Measurements from ENCODE around the gene WWOX. TPM values are rescaled to one million over a fixed set of nuclear protein-coding genes. Genes with fewer than 3 reads are reported as not detected.

Gene WWOX
- total and polyA plus RNA-seq, 2 of the 4 experiments (the other 2 are of a cell fraction), result 2.7 to 5.4 TPM

DNA sequence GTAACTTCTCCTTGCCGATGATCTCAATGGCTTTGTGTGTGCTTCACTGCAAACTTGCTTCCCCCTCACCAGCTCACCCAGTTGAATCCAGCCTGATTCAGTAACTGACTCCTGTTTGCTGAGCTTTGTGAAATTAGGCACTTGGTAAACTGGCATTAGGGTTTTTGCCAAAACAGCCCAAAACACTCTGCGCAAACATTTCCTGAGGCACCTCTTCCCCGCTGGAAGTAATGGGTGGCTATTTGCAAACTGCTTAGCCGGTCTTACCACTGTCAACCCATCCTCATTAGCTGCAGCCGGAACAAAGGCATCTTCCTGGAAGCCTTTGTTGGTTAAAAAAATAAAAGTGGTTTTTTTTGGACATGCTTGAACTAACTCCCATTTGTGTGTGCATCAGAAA, 1147.9 kb downstream of the WWOX start:
- H2BK120ac ChIP-seq (ENCODE audit: low read depth, low read length), result no peak overlapping the region
- H2AFZ ChIP-seq (replicated peaks; ENCODE audit: low read length, poor library complexity), result no peak overlapping the region
- H3K79me1 ChIP-seq (ENCODE audit: low read depth in 1 of 2, low read length in 2 of 2), result no peaks in the 10 kb centered on the region
- H2BK5ac ChIP-seq (ENCODE audit: low read depth, low read length, poor library complexity, severe bottlenecking), result no peak overlapping the region
- no peak overlapping the region for H2BK15ac ChIP-seq (ENCODE audit: low read depth, low read length)
- H3K18ac ChIP-seq (ENCODE audit: low read depth, low read length), result no peak overlapping the region
- no peak overlapping the region for H3K23ac ChIP-seq (ENCODE audit: low read depth, low read length)
- no peak overlapping the region for H2BK20ac ChIP-seq (ENCODE audit: low read depth, low read length)
- no peak overlapping the region for H3K56ac ChIP-seq (ENCODE audit: extremely low read depth, insufficient read depth, low read length)
- no peak overlapping the region for H3K14ac ChIP-seq (replicated peaks; ENCODE audit: low read depth, low read length)
- H3K9me3 ChIP-seq (ENCODE audit: control insufficient read depth, insufficient read depth, low read length), result peaks cover 6% of the 10 kb centered on the region; the same call in 1 of the 2 replicates
- no peaks in the 10 kb centered on the region for H3K9me1 ChIP-seq (ENCODE audit: insufficient read depth, low read length)
- H2AK9ac ChIP-seq (replicated peaks; ENCODE audit: low read depth, low read length, poor library complexity), result no peak overlapping the region
- no peaks in the 10 kb centered on the region for H3K36me3 ChIP-seq (ENCODE audit: control insufficient read depth, insufficient read depth, low read length)
- H4K8ac ChIP-seq (ENCODE audit: low read depth in 2 of 2, low read length in 2 of 2), result no peak overlapping the region
- H2AK5ac ChIP-seq (ENCODE audit: low read depth, low read length), result no peak overlapping the region
- no peak overlapping the region for H3K4me3 ChIP-seq (ENCODE audit: insufficient read depth, low read depth, low read length)
- no peaks in the 10 kb centered on the region for H3K4me1 ChIP-seq (ENCODE audit: control insufficient read depth, insufficient read depth, low read length)
- no peak overlapping the region for H3K9ac ChIP-seq (ENCODE audit: low read depth, low read length)
- no CpG with 5 or more reads among the region's 5 CpGs for WGBS, 2 experiments (ENCODE audit: extremely low coverage in 2 of 2, insufficient read length in 1 of 2)
- no TSS peak for BruUV-seq (replicated peaks)
- no peak overlapping the region for H3K4me2 ChIP-seq (ENCODE audit: low read depth, low read length)
- no peak overlapping the region for H3K27ac ChIP-seq (ENCODE audit: insufficient read depth, low read length)
- intact Hi-C loops (cut with micrococcal nuclease) (no loop called here), dilution Hi-C loops (cut with HindIII; ENCODE audit: low sequenced_read_pairs, unreplicated experiment) (no loop called here), in situ Hi-C loops (cut with MboI; ENCODE audit: low sequenced_read_pairs) (no loop called here)
- H4K20me1 ChIP-seq (ENCODE audit: insufficient read depth, low read length), result no peaks in the 10 kb centered on the region
- DNase-seq, result no peak
- TF ChIP-seq MAZ (IDR thresholded peaks at IDR 0.05; ENCODE audit: borderline replicate concordance, low read depth, low read length) (no peak), CHD1 (IDR thresholded peaks at IDR 0.05; ENCODE audit: low read depth, low read length) (no peak), RAD21 (IDR thresholded peaks at IDR 0.05; ENCODE audit: low read length) (no peak), MXI1 (IDR thresholded peaks at IDR 0.05; ENCODE audit: borderline replicate concordance, low read depth, low read length) (no peak), NFE2L2 (IDR thresholded peaks at IDR 0.05; ENCODE audit: low read depth, low read length) (no peak), FOS (IDR thresholded peaks at IDR 0.05; ENCODE audit: low read depth, low read length) (no peak), CEBPB (IDR thresholded peaks at IDR 0.05; ENCODE audit: low read depth, low read length) (no peak), SMC3 (IDR thresholded peaks at IDR 0.05; ENCODE audit: low read depth, low read length) (no peak), BHLHE40 (IDR thresholded peaks at IDR 0.05; ENCODE audit: low read depth, low read length) (no peak), POLR2A (IDR thresholded peaks at IDR 0.05; ENCODE audit: low read depth, low read length) (no peak), MAFK (IDR thresholded peaks at IDR 0.05; ENCODE audit: low read depth, low read length) (no peak), RFX5 (IDR thresholded peaks at IDR 0.05; ENCODE audit: low read depth, low read length) (no peak), RCOR1 (IDR thresholded peaks at IDR 0.05; ENCODE audit: insufficient replicate concordance, low read length) (no peak)
- TF ChIP-seq, protein P1, sequence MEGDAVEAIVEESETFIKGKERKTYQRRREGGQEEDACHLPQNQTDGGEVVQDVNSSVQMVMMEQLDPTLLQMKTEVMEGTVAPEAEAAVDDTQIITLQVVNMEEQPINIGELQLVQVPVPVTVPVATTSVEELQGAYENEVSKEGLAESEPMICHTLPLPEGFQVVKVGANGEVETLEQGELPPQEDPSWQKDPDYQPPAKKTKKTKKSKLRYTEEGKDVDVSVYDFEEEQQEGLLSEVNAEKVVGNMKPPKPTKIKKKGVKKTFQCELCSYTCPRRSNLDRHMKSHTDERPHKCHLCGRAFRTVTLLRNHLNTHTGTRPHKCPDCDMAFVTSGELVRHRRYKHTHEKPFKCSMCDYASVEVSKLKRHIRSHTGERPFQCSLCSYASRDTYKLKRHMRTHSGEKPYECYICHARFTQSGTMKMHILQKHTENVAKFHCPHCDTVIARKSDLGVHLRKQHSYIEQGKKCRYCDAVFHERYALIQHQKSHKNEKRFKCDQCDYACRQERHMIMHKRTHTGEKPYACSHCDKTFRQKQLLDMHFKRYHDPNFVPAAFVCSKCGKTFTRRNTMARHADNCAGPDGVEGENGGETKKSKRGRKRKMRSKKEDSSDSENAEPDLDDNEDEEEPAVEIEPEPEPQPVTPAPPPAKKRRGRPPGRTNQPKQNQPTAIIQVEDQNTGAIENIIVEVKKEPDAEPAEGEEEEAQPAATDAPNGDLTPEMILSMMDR (conservative IDR thresholded peaks at IDR 0.05; ENCODE audit: low read depth, low read length), result no peak
- TF ChIP-seq, protein P2, sequence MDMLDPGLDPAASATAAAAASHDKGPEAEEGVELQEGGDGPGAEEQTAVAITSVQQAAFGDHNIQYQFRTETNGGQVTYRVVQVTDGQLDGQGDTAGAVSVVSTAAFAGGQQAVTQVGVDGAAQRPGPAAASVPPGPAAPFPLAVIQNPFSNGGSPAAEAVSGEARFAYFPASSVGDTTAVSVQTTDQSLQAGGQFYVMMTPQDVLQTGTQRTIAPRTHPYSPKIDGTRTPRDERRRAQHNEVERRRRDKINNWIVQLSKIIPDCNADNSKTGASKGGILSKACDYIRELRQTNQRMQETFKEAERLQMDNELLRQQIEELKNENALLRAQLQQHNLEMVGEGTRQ (IDR thresholded peaks at IDR 0.05; ENCODE audit: low read depth, low read length), result no peak
- TF ChIP-seq, protein P3, sequence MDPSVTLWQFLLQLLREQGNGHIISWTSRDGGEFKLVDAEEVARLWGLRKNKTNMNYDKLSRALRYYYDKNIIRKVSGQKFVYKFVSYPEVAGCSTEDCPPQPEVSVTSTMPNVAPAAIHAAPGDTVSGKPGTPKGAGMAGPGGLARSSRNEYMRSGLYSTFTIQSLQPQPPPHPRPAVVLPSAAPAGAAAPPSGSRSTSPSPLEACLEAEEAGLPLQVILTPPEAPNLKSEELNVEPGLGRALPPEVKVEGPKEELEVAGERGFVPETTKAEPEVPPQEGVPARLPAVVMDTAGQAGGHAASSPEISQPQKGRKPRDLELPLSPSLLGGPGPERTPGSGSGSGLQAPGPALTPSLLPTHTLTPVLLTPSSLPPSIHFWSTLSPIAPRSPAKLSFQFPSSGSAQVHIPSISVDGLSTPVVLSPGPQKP (IDR thresholded peaks at IDR 0.05; ENCODE audit: borderline replicate concordance, low read depth, low read length), result no peak
- no peaks in the 10 kb centered on the region for H3K27me3 ChIP-seq (ENCODE audit: control insufficient read depth, insufficient read depth, low read length)
- no peak overlapping the region for H4K5ac ChIP-seq (ENCODE audit: low read depth, low read length)
- POLR2A ChIA-PET (ENCODE audit: unreplicated experiment), result no interaction called here
- H3K4ac ChIP-seq (ENCODE audit: low read depth, low read length), result no peak overlapping the region
- CTCF ChIA-PET, result no interaction called here
- ATAC-seq (ENCODE audit: low read depth), result no peak
- no peak overlapping the region for H4K91ac ChIP-seq (ENCODE audit: insufficient read depth, low read depth, low read length)
